ENCODE measurements around the gene CCDC68.

DNA sequence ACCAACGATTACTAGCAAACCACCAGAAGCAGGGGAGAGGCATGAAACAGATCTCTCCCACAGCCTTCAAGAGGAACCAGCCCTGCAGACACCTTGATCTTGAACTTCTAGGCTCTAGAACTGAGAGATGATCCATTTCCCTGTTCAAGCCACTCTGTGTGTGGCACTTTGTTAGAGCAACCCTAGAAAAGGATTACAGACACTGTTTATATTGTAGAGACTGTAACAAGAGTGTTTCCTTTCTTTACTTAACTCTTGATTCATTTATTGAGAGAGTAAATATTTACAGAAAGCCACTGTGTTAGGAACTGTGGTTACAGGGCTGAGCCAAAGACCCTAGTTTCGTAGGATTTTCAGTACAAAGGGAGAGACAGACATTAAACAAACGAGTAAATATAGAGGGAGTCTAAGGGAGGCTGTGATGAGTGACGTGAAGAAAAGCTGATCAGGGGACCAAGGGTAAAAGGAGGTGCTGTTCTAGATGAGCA is 10.9 kb downstream of the CCDC68 start:
- TF ChIP-seq, protein P1, sequence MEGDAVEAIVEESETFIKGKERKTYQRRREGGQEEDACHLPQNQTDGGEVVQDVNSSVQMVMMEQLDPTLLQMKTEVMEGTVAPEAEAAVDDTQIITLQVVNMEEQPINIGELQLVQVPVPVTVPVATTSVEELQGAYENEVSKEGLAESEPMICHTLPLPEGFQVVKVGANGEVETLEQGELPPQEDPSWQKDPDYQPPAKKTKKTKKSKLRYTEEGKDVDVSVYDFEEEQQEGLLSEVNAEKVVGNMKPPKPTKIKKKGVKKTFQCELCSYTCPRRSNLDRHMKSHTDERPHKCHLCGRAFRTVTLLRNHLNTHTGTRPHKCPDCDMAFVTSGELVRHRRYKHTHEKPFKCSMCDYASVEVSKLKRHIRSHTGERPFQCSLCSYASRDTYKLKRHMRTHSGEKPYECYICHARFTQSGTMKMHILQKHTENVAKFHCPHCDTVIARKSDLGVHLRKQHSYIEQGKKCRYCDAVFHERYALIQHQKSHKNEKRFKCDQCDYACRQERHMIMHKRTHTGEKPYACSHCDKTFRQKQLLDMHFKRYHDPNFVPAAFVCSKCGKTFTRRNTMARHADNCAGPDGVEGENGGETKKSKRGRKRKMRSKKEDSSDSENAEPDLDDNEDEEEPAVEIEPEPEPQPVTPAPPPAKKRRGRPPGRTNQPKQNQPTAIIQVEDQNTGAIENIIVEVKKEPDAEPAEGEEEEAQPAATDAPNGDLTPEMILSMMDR (IDR thresholded peaks at IDR 0.05 in 8 of 11, conservative IDR thresholded peaks at IDR 0.05 in 3 of 11), result no peak
- TF ChIP-seq POLR2A (IDR thresholded peaks at IDR 0.05) (no peak), POLR2AphosphoS5 (IDR thresholded peaks at IDR 0.05) (no peak)

Data from spleen (tissue), 7 donors.